Testis (tissue), 3 donors: ENCODE results near the gene ATP1A3. TPM values are rescaled to one million over a fixed set of nuclear protein-coding genes. Genes with fewer than 3 reads are reported as not detected.
"Not testable (repeated sequence)": the region's sequence is repeated elsewhere in the genome, so short reads cannot be mapped to it uniquely, and the experiment has no call there.

Experiments
- DNase-seq: peaks from one replicate; pipeline ENCODE4 v3.0.0-alpha.2; 2019
- H3K27ac ChIP-seq, 2 donors: fragments of 200-600 bp; sonication (generic); one replicate each; pipeline ENCODE4 v1.5.1; 2019
- H3K27me3 ChIP-seq: fragments of 200-600 bp; sonication (generic); one replicate; pipeline ENCODE4 v1.5.1; 2019
- H3K36me3 ChIP-seq: fragments of 200-600 bp; sonication (generic); one replicate; pipeline ENCODE4 v1.5.1; 2017; ENCODE audit warnings: low read depth; ENCODE audit errors: missing control alignments
- H3K4me1 ChIP-seq: fragments of 200-600 bp; sonication (generic); one replicate; pipeline ENCODE4 v1.5.1; 2019
- H3K4me3 ChIP-seq, 2 donors: fragments of 200-600 bp; sonication (generic); one replicate each; pipeline ENCODE4 v1.5.1; 2017 to 2019
- H3K9me3 ChIP-seq: fragments of 200-600 bp; sonication (generic); one replicate; pipeline ENCODE4 v1.5.1; 2017
- POLR2A ChIP-seq: fragments of 450-650 bp; IDR thresholded peaks from one replicate; pipeline ENCODE4 v1.6.1; 2017; ENCODE audit warnings: antibody characterized with exemption, mild to moderate bottlenecking, moderate library complexity
- WGBS, 2 donors: methylation state at CpG; one replicate each; pipeline ENCODE4 v1.1.5; 2018; 5-methylcytosine and 5-hydroxymethylcytosine counted together
- intact Hi-C: fragments of 100-400 bp; cut with DNase I; formaldehyde crosslinking; loops from one replicate; pipeline ENCODE4 v1.15.1; 2023; ENCODE audit warnings: low total_unique reads
- polyA plus RNA-seq: library from polyadenylated mRNA; stranded (reverse); fragments of 350-450 nt; fragmentation: Illumina TruSeq; extraction: RNeasy Lipid Tissue Mini Kit (QIAGEN cat#74804); gene quantifications from one replicate; pipeline ENCODE4 v1.2.3, GENCODE V29; 2014; ENCODE audit warnings: low read depth, low replicate concordance; ENCODE audit not compliant: insufficient read depth
- total RNA-seq, 2 donors: library from RNA; depleted of rRNA; stranded (reverse); fragments of >200 nt; gene quantifications; one replicate each; pipeline ENCODE4 v1.2.3, GENCODE V29; 2016
- TF ChIP-seq, protein P1 (sequence below), 3 experiments: fragments of 450-650 bp in 2 of 3; fragments of 200-600 bp in 1 of 3; sonication (generic) in 1 of 3; IDR thresholded peaks; one replicate each; pipeline ENCODE4 v1.5.1; 2016 to 2019; ENCODE audit warnings: antibody characterized with exemption in 3 of 3, mild to moderate bottlenecking in 2 of 3, moderate library complexity in 1 of 3

The ATP1A3 gene
- total and polyA plus RNA-seq, 3 donors from 2014 or later = 30.3 to 87.3 (median 60.8) TPM

DNA sequence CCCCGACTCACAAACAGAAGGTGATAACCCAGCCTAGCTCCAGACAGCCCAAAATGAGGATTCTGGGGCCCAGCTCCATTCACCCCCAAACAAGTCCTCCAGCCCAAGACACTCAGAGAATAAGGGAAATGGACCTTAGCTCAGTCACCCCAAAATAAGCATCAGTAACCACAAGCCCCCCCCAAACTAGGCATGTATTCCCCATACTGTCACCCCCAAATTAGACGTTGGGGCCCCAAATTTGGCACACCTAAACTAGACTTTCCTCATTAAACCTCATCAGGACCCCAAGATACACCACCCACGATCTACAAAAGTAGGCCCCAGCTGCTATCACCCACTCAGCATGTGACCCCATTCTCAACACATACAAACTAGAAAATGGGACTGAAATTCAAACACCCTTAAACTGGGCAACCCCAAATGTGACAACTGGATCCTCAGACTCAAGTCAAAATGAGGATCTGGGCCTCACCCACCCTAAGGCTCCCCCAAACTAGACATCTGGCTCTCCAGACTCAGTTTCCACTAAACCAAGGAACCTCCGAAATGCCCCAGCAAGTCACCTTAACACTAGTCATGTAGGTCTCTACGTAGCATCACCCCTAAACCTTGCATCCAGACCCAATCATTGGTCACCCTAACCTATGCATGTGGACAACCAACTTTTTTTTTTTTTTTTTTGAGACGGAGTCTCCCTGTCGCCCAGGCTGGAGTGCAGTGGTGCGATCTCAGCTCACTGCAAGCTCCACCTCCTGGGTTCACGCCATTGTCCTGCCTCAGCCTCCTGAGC lies 52.4 kb downstream of the ATP1A3 start:
- no peaks in the 10 kb centered on the region for H3K9me3 ChIP-seq
- H3K27ac ChIP-seq = no peak overlapping the region
- no peaks in the 10 kb centered on the region for H3K36me3 ChIP-seq
- peaks cover 3% of the 10 kb centered on the region for H3K4me1 ChIP-seq
- no peaks in the 10 kb centered on the region for H3K27me3 ChIP-seq
- intact Hi-C loops = no loop called here
- no peak overlapping the region for H3K4me3 ChIP-seq
- 73 to 89% methylated on average over 9 of the region's 9 CpGs for WGBS, 2 donors
- DNase-seq = no peak
- TF ChIP-seq, protein P1, sequence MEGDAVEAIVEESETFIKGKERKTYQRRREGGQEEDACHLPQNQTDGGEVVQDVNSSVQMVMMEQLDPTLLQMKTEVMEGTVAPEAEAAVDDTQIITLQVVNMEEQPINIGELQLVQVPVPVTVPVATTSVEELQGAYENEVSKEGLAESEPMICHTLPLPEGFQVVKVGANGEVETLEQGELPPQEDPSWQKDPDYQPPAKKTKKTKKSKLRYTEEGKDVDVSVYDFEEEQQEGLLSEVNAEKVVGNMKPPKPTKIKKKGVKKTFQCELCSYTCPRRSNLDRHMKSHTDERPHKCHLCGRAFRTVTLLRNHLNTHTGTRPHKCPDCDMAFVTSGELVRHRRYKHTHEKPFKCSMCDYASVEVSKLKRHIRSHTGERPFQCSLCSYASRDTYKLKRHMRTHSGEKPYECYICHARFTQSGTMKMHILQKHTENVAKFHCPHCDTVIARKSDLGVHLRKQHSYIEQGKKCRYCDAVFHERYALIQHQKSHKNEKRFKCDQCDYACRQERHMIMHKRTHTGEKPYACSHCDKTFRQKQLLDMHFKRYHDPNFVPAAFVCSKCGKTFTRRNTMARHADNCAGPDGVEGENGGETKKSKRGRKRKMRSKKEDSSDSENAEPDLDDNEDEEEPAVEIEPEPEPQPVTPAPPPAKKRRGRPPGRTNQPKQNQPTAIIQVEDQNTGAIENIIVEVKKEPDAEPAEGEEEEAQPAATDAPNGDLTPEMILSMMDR (IDR thresholded peaks at IDR 0.05) = no peak
- TF ChIP-seq POLR2A = no peak

DNA sequence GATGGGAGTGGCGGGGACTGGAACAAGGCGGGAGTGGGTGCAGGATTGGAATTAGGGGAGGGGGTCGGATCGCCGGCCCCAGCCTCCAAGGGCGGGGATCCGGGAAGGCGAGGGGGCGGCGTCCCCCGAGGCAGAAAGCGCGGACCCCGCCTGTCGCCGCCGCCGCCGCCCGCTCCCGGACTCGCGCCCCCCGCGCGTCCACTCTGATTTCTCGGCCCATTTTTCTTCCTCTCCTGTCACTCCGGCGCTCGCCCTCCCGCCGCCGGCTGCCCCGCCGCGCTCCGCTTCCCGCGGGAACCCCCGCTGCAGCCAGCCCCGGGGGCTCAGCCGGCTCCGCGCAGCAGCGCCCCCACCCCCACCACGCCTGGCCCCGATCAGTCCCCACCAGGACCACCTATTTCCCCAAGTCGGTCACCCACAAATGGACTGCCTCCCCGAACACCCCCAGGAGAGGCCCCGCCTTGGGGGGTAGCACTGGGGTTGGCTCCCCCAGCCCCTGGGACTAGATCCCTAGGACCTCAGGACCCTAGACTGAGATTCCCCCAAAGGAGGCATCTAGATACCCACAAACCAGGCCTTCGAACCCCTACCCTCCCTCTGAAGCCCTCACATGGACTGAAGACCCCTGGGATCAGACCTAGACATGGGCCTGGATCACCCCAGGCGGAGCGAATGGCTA lies 53.2 kb downstream of the ATP1A3 start:
- Histone ChIP-seq H3K4me1 (peaks cover 3% of the 10 kb centered on the region), H3K4me3 (peak overlapping the region; percentile 49 to 54), H3K27me3 (no peaks in the 10 kb centered on the region), H3K27ac (no peak overlapping the region), H3K9me3 (no peaks in the 10 kb centered on the region), H3K36me3 (no peaks in the 10 kb centered on the region)
- 5 to 8% methylated on average over 24 to 52 of the region's 53 CpGs for WGBS, 2 donors
- intact Hi-C loops = no loop called here
- no peak for TF ChIP-seq POLR2A
- TF ChIP-seq, protein P1 (IDR thresholded peaks at IDR 0.05) = no peak
- DNase-seq = no peak

DNA sequence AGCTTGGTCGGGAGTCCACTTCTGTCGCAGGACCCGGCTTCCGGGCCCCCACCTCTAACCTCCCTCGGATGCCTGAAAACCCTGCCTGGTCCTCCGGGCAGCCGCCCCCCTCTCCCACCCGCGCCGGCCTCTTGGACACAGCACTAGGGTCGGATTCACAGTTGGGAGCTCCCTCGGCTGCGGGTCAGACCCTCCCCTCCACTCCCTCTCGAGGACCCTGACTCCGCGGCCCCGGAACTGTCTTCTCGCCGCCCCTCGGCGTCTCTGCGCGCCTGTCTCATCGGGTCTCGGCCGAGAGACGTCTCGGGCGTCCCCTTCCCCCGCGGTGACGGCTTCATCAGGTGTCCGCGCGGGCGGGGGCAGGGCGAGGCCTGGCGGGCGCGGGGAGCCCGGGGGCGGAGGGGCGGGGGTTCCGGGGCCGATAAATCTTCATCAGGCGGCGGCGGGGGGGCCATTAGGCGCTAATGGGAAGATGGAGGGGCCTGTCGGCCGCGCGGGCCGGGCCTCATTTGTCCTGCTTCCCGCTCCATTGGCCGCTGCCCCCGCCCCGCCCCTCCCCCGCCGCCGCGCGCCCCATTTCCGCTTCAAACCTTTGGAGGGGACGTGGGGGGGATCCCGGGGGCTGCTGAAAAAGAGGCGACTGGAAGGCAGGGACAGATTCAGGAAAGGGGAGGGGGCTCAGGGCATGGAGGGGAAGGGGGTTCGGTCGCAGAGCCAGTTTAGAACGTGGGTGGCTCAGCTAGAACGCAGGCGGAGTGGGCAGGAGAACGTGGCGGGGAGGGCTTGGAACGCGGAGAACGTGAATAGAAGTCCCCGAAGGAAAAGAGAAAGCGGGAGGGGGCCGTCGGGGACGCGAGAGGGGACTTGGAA lies 53.9 kb downstream of the ATP1A3 start:
- intact Hi-C loops = no loop called here
- Histone ChIP-seq H3K27me3 (no peaks in the 10 kb centered on the region), H3K9me3 (no peaks in the 10 kb centered on the region), H3K4me1 (peaks cover 3% of the 10 kb centered on the region), H3K4me3 (peak overlapping the region; percentile 49 to 54), H3K27ac (no peak overlapping the region), H3K36me3 (no peaks in the 10 kb centered on the region)
- TF ChIP-seq, protein P1 (IDR thresholded peaks at IDR 0.05) = no peak
- TF ChIP-seq POLR2A = no peak
- DNase-seq = peak; percentile 21
- WGBS, 2 donors = 2 to 4% methylated on average over 25 to 82 of the region's 83 CpGs

DNA sequence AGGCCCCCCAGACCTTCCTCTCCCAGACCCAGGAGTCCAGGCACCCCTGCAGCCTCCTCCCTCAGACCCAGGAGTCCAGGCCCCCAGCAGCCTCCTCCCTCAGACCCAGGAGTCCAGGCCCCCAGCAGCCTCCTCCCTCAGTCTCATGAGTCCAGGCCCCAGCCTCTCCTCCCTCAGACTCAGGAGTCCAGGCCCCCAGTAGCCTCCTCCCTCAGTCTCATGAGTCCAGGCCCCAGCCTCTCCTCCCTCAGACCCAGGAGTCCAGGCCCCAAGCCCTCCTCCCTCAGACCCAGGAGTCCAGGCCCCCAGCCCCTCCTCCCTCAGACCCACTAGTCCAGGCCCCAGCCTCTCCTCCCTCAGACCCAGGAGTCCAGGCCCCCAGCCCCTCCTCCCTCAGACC lies 54.8 kb downstream of the ATP1A3 start:
- H3K4me3 ChIP-seq, H3K36me3 ChIP-seq, DNase-seq, H3K27me3 ChIP-seq, H3K27ac ChIP-seq, H3K9me3 ChIP-seq, intact Hi-C loops, H3K4me1 ChIP-seq: not testable (repeated sequence)
